ENCODE results near the gene ADCY7.

The ADCY7 gene

DNA sequence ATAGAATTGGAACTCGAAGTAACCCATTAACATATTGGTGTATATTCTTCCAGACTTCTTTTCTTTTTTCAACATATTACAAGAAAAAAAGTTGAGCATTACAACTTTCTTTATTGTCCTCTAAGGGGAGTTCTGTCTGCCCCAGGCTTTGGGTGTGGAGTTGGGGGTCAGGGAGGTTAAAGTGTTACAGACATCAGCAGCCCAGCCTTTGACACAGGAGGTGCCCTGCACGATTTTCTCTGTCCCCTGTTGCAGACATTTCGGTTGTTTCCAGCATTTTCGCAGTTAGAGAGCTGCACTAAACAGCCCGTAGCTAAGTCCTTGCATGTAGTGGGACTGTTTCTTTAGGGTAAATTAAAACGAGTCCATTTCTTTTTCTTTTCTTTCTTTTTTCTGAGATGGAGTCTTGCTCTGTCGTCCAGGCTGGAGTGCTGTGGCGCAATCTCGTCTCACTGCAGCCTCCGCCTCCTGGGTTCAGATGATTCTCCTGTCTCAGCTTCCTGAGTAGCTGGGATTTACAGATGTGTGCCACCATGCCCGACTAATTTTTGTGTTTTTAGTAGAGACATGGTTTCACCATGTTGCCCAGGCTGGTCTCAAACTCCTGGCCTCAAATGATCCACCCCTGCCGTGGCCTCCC lies 13.4 kb upstream of the ADCY7 start (continued):
- TF ChIP-seq POU6F1 (CRISPR knock-in tag; IDR thresholded peaks at IDR 0.05; ENCODE audit: borderline replicate concordance, low read depth): no peak
- TF ChIP-seq ZFP30 (CRISPR knock-in tag; IDR thresholded peaks at IDR 0.05): no peak

GRCh38 chr16:50253514-50253910 lies 12.8 kb upstream of the ADCY7 start:
- TF ChIP-seq TSHZ2 (CRISPR knock-in tag; IDR thresholded peaks at IDR 0.05) (no peak), ISL1 (CRISPR knock-in tag; IDR thresholded peaks at IDR 0.05) (no peak), RARB (CRISPR knock-in tag; IDR thresholded peaks at IDR 0.05) (no peak), GLIS3 (CRISPR knock-in tag; IDR thresholded peaks at IDR 0.05) (no peak), TOX (CRISPR knock-in tag; IDR thresholded peaks at IDR 0.05; ENCODE audit: borderline replicate concordance) (no peak), TCF4 (CRISPR knock-in tag; IDR thresholded peaks at IDR 0.05; ENCODE audit: borderline replicate concordance) (no peak), CREB5 (CRISPR knock-in tag; IDR thresholded peaks at IDR 0.05; ENCODE audit: low read depth) (no peak), ZC3H10 (CRISPR knock-in tag; IDR thresholded peaks at IDR 0.05) (no peak), SNAI2 (CRISPR knock-in tag; IDR thresholded peaks at IDR 0.05) (no peak), ESRRG (CRISPR knock-in tag; IDR thresholded peaks at IDR 0.05) (no peak), ZFP3 (CRISPR knock-in tag; IDR thresholded peaks at IDR 0.05) (no peak), PPARA (CRISPR knock-in tag; IDR thresholded peaks at IDR 0.05; ENCODE audit: borderline replicate concordance) (no peak), ARNTL (CRISPR knock-in tag; IDR thresholded peaks at IDR 0.05; ENCODE audit: borderline replicate concordance, low read depth) (no peak), BACH2 (CRISPR knock-in tag; IDR thresholded peaks at IDR 0.05; ENCODE audit: borderline replicate concordance) (no peak), ZNF565 (CRISPR knock-in tag; conservative IDR thresholded peaks at IDR 0.05; ENCODE audit: low read depth) (no peak), POU6F1 (CRISPR knock-in tag; IDR thresholded peaks at IDR 0.05; ENCODE audit: borderline replicate concordance, low read depth) (no peak), OSR1 (CRISPR knock-in tag; IDR thresholded peaks at IDR 0.05) (no peak), CSDC2 (CRISPR knock-in tag; IDR thresholded peaks at IDR 0.05) (no peak)
- TF ChIP-seq, protein P1, sequence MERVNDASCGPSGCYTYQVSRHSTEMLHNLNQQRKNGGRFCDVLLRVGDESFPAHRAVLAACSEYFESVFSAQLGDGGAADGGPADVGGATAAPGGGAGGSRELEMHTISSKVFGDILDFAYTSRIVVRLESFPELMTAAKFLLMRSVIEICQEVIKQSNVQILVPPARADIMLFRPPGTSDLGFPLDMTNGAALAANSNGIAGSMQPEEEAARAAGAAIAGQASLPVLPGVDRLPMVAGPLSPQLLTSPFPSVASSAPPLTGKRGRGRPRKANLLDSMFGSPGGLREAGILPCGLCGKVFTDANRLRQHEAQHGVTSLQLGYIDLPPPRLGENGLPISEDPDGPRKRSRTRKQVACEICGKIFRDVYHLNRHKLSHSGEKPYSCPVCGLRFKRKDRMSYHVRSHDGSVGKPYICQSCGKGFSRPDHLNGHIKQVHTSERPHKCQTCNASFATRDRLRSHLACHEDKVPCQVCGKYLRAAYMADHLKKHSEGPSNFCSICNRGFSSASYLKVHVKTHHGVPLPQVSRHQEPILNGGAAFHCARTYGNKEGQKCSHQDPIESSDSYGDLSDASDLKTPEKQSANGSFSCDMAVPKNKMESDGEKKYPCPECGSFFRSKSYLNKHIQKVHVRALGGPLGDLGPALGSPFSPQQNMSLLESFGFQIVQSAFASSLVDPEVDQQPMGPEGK (CRISPR knock-in tag; IDR thresholded peaks at IDR 0.05; ENCODE audit: borderline replicate concordance): no peak
- ATAC-seq: no peak

GRCh38 chr16:50254072-50254471 lies 12.3 kb upstream of the ADCY7 start:
- ATAC-seq: no peak
- TF ChIP-seq ZNF8 (CRISPR knock-in tag; IDR thresholded peaks at IDR 0.05): no peak

Measured in SK-N-SH treated with all-trans-retinoic acid at 6 μM for 48 hours (cell line).